Right renal cortex interstitium (tissue), 3 donors: ENCODE results near the gene LRRC14B. TPM values are rescaled to one million over a fixed set of nuclear protein-coding genes. Genes with fewer than 3 reads are reported as not detected.
A peak's percentile ranks its signal among the peaks of the same experiment; 100 is the strongest.

Experiments
- DNase-seq, 3 donors: peaks; one replicate each; pipeline ENCODE4 v3.0.0-alpha.2; 2013; ENCODE audit warnings: low read depth in 3 of 3, low spot score in 2 of 3
- polyA plus RNA-seq, 3 donors: library from polyadenylated mRNA; unstranded; fragments of 120-200 nt; gene quantifications; one replicate each; pipeline ENCODE4 v1.2.1, GENCODE V29; 2013; ENCODE audit not compliant: insufficient read length in 3 of 3

LRRC14B gene
- polyA plus RNA-seq, 3 donors: 0.08 TPM; not detected in 2

- no peak for DNase-seq
Measured at GRCh38 chr5:173392-174290, 17.7 kb upstream of the LRRC14B start.

GRCh38 chr5:174291-174600, 17.0 kb upstream of the LRRC14B start:
- no peak for DNase-seq

GRCh38 chr5:174876-175465, 16.3 kb upstream of the LRRC14B start:
- DNase-seq: no peak

GRCh38 chr5:176296-176823, 14.9 kb upstream of the LRRC14B start:
- DNase-seq: no peak

- no peak for DNase-seq
Measured at GRCh38 chr5:178110-178509, 13.2 kb upstream of the LRRC14B start.

- no peak for DNase-seq
Measured at GRCh38 chr5:179401-179800, 11.9 kb upstream of the LRRC14B start.

- DNase-seq: no peak
Measured at GRCh38 chr5:180286-180918, 10.9 kb upstream of the LRRC14B start.

- DNase-seq: no peak
Measured at GRCh38 chr5:181160-181559, 10.1 kb upstream of the LRRC14B start.

GRCh38 chr5:181566-181965, 9.7 kb upstream of the LRRC14B start:
- no peak for DNase-seq

- DNase-seq: no peak
Measured at GRCh38 chr5:182126-182525, 9.2 kb upstream of the LRRC14B start.

GRCh38 chr5:184471-184870, 6.8 kb upstream of the LRRC14B start:
- no peak for DNase-seq

- no peak for DNase-seq
Measured at GRCh38 chr5:185095-186070, 5.9 kb upstream of the LRRC14B start.

GRCh38 chr5:186091-187041, 4.9 kb upstream of the LRRC14B start:
- no peak for DNase-seq

- no peak for DNase-seq
Measured at GRCh38 chr5:187042-187431, 4.3 kb upstream of the LRRC14B start.

GRCh38 chr5:187617-188451, 3.5 kb upstream of the LRRC14B start:
- DNase-seq: no peak

GRCh38 chr5:188488-189481, 2.5 kb upstream of the LRRC14B start:
- DNase-seq: peak; percentile 64 to 80 (median 67)

GRCh38 chr5:189486-189885, 1.8 kb upstream of the LRRC14B start:
- no peak for DNase-seq
